Adipose tissue (tissue), 3 donors: ENCODE data around the gene BAK1. TPM values are rescaled to one million over a fixed set of nuclear protein-coding genes. Genes with fewer than 3 reads are reported as not detected.
"Not testable (repeated sequence)": the region's sequence is repeated elsewhere in the genome, so short reads cannot be mapped to it uniquely, and the experiment has no call there.

Experiments
- H3K27ac ChIP-seq: one replicate; pipeline ENCODE4 v1.5.1; 2013; ENCODE audit warnings: low read depth, low read length
- WGBS, 3 donors: extraction: QIAGEN DNeasy Blood & Tissue Kit; methylation state at CpG; one replicate each; pipeline ENCODE4 v1.1.7; 2013; 5-methylcytosine and 5-hydroxymethylcytosine counted together
- polyA plus RNA-seq, 3 donors: library from polyadenylated mRNA; stranded (reverse); fragments of 200-250 nt; gene quantifications; one replicate each; pipeline ENCODE4 v1.2.3, GENCODE V29; 2013
- donor health status: healthy with polysubstance abuse.
- donor health status: Bipolar disorder and iron deficiency.
- donor health status: healthy.

The BAK1 gene
- polyA plus RNA-seq, 3 donors = 11.5 to 12.6 (median 12.0) TPM

GRCh38 chr6:33533163-33533869 lies 46.8 kb downstream of the BAK1 start:
- H3K27ac ChIP-seq = not testable (repeated sequence)
- WGBS, 3 donors = 72 to 79% (median 77%) methylated on average over 22 of the region's 22 CpGs

- 92 to 98% (median 96%) methylated on average over 13 to 15 of the region's 25 CpGs for WGBS, 3 donors
- H3K27ac ChIP-seq = not testable (repeated sequence)
Observed at GRCh38 chr6:33532431-33532830, 47.6 kb downstream of the BAK1 start.

GRCh38 chr6:33530617-33531016 lies 49.5 kb downstream of the BAK1 start:
- not testable (repeated sequence) for H3K27ac ChIP-seq

Other genes with a start within 250 kb of the BAK1 start
- gene KIFC1, start 188.5 kb downstream of the BAK1 start, polyA plus RNA-seq = under 1 TPM; 0.55 to 0.56 (median 0.56) TPM
- gene PHF1, start 169.3 kb downstream of the BAK1 start, polyA plus RNA-seq = 100 to 1,000 TPM in 1 of 3 donors, 10 to 100 TPM in 2; 52.3 to 106 (median 73.9) TPM
- gene CUTA, start 162.2 kb downstream of the BAK1 start, polyA plus RNA-seq = 100 to 1,000 TPM; 123 to 153 (median 148) TPM
- gene SYNGAP1, start 160.2 kb downstream of the BAK1 start, polyA plus RNA-seq = 10 to 100 TPM in 1 of 3 donors, 1 to 10 TPM in 2; 4.2 to 16.1 (median 7.2) TPM
- 1 to 10 TPM in 2 of 3 donors, under 1 TPM in 1; 0.79 to 3.1 (median 1.8) TPM for gene ZBTB9, start 125.7 kb downstream of the BAK1 start, polyA plus RNA-seq
- 10 to 100 TPM in 2 of 3 donors, 1 to 10 TPM in 1; 9.3 to 13.8 (median 13.5) TPM for gene ITPR3, start 41.0 kb upstream of the BAK1 start, polyA plus RNA-seq
- 10 to 100 TPM; 31.1 to 78.1 (median 52.3) TPM for gene UQCC2, start 131.4 kb upstream of the BAK1 start, polyA plus RNA-seq
- gene IP6K3, start 166.6 kb upstream of the BAK1 start, polyA plus RNA-seq = 1 to 10 TPM in 1 of 3 donors, under 1 TPM in 2; 0.24 to 2.3 (median 0.56) TPM
- gene LEMD2, start 208.9 kb upstream of the BAK1 start, polyA plus RNA-seq = 10 to 100 TPM; 30.3 to 39.5 (median 32.3) TPM
- not detected for gene MLN, start 223.7 kb upstream of the BAK1 start, polyA plus RNA-seq